HG02588 (cell line): ENCODE results near the gene METTL22.
A peak's percentile ranks its signal among the peaks of the same experiment; 100 is the strongest.

Experiments used
- ATAC-seq: cut with Tn5 transposase; IDR thresholded peaks from one replicate; pipeline ENCODE4 v1.9.1; 2021; ENCODE audit warnings: mild to moderate bottlenecking, moderate library complexity; ENCODE audit not compliant: unreplicated experiment

The METTL22 gene

GRCh38 chr16:8663192-8664089 is 41.9 kb downstream of the METTL22 start:
- no peak for ATAC-seq

DNA sequence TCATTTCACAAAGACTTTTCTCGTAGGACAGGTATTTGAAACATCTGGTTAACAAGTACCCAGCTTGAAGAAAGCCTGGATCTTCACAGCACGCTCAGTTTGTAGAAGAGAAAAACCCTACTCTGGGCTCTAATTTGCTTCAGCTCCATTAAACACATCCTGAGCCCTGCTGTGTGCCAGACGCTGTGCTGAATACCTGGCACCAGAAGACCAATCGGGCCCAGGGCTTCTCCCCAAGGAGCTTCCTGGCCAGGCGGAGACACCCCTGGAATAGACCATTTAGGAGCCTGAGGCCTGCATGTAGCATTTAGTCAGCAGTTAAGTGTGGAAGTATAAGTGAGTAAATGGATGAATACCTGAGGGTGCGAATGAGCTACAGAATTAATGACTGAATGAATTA is 44.0 kb downstream of the METTL22 start:
- ATAC-seq, result no peak

- no peak for ATAC-seq
Measured at GRCh38 chr16:8667492-8667891, 46.0 kb downstream of the METTL22 start.

- no peak for ATAC-seq
Measured at GRCh38 chr16:8668113-8668512, 46.6 kb downstream of the METTL22 start.

- ATAC-seq, result no peak
Measured at GRCh38 chr16:8669481-8669880, 48.0 kb downstream of the METTL22 start.

DNA sequence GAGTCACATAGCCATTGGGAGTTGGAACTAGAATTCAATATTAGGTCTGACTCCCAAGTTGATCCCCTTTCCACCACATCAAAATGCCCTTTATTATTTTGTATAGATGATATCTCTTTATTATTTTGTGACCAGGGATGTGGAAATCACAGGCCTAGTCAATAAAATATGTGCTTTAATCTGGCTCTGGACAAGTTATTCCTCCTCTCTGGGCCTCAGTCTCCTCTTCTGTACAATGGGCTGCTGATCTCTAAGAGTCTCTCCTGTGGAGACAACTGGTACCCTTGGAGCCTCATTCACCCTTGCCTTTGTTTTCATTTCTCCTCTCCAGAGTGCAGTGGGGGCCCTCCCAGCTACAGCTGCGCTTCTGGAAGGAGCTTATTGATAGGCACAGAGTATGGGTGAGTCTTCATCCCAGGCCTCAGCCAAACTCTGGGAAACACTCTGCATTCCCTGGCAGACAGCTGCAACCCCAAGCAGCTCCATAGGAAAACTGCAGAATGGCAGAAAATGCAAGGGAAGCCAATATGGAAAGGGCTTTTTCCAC is 48.6 kb downstream of the METTL22 start:
- no peak for ATAC-seq

DNA sequence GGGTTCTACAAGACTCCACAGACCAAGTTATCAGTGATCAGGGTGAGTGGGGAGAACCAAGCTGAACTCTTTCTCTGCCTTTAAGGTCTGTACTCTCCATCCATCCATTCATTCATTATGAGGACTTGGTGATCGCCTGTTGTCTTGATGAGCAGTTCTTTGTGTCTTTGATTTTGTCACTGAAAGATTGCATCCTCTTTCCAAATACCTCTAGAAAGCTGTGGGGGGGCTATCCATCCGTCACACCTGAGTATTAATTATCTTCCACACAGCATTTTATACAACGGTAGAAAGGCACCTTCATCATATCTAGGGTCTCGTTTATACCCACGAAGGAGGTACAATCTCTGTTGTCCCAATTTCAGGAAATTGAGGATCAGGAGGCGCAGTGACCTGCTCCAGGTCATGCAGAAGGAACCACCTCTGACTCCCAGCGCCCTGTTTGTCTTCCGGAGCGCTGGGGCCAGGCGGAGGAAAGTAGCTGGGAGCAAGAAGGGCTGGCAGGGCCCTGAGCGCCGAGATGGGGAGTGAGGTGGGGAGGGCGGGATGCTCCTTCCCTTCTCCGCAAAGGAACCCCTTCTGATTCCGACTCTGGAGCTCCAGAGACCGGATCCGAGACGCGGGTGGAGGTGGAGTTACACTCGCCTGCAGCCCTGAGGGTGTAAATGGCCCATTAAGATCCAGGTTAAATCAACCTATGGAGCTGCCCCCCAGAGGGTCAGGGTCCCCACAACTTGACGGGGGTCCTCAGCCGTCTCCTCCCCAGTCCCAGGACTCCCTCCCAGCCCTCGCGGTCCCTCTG is 52.3 kb downstream of the METTL22 start:
- peak; percentile 36 for ATAC-seq

GRCh38 chr16:8674413-8675022 is 53.0 kb downstream of the METTL22 start, which contains the start of gene ABAT:
Gene ABAT, plus strand, starts transcription at chr16:8674617. Its CDS starts 61,123 bp downstream, at chr16:8735740.
- ATAC-seq, result peak; percentile 99

- no peak for ATAC-seq
Measured at GRCh38 chr16:8675183-8676159, 54.0 kb downstream of the METTL22 start.

GRCh38 chr16:8676160-8676547 is 54.7 kb downstream of the METTL22 start:
- no peak for ATAC-seq

GRCh38 chr16:8676737-8677375 is 55.4 kb downstream of the METTL22 start:
- no peak for ATAC-seq

DNA sequence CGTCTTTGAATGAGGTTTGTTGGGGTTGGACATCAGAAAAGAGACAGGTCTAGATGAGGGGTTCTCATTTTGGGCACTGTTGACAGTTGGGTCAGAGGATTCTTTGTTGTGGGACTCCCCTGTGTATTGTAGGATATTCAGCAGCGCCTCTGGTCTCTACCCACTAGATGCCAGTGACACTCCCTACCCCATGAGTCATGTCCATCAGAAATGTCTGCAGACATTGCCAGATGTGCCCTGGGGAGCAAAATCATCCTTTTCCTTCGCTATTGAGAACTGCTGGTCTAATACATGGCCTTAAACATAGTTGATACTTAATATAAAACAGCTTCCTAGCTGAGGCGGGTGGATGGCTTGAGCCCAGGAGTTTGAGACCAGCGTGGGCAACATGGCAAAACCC is 56.0 kb downstream of the METTL22 start:
- ATAC-seq, result no peak

DNA sequence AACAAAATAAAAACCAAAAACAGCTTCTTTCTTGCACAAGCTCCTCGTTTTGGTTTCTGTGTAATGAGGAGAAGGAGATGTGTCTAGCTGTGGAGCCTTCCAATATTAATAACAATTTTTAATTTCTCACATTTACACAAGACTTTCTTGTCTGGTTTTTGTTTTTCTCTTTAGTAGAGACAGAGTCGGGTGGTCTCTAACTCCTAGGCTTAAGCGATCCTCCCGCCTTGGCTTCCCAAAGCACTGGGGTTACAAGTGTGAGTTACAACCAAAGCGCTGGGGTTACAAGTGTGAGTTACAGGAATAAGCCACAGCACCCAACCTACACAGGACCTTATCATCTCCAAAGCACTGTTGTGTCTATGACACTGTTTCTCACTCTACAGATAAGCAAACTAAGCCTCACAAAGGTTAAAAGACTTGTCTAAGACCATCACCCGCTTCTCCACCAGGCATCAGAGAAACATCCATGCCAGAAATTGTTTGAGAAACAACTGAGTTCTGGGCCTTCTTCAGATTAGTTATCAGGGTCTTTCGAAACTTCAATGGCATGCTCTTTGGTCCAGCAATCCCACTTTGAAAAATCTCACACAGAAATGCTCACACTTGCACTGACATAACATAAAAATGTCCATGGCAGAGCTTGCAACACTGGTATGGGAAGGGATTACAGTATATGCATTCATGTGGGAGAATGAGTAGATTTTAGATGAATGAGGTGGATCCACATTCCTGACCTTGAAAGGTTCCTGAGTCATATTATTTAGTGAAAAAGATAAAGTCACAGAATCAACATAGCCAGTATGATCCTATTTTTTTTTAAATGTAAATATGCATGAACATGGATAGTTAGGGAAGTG is 56.8 kb downstream of the METTL22 start:
- no peak for ATAC-seq

DNA sequence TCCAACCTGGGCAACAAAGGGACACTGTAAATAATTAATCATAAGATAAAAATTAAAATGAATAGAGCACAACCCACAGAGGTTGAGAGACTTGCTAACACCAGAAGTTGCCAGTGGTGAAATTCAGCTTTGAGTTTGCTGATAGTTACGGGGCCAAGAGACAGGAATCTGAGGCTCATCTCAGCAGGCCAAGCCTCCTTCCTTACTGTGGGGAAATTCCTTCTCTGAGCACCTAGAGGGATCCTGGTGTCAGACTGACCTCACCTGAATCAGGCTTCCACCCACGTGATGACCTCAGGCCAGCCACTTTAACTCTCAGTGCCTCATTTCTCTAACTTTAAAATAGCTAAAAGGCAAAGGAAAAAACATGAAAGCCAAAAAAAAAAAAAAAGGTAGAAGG is 57.7 kb downstream of the METTL22 start:
- no peak for ATAC-seq

GRCh38 chr16:8682551-8683259 is 61.2 kb downstream of the METTL22 start:
- no peak for ATAC-seq

GRCh38 chr16:8683640-8684039 is 62.1 kb downstream of the METTL22 start:
- ATAC-seq, result no peak

GRCh38 chr16:8685617-8686016 is 64.1 kb downstream of the METTL22 start:
- no peak for ATAC-seq

- ATAC-seq, result no peak
Measured at GRCh38 chr16:8686031-8686621, 64.6 kb downstream of the METTL22 start.
